Measurements from ENCODE around the gene REPS2.

Gene REPS2

GRCh38 chrX:17007134-17007768 lies 60.8 kb downstream of the REPS2 start:
- no peak for DNase-seq

GRCh38 chrX:17009856-17010625 lies 63.6 kb downstream of the REPS2 start:
- DNase-seq = no peak

DNA sequence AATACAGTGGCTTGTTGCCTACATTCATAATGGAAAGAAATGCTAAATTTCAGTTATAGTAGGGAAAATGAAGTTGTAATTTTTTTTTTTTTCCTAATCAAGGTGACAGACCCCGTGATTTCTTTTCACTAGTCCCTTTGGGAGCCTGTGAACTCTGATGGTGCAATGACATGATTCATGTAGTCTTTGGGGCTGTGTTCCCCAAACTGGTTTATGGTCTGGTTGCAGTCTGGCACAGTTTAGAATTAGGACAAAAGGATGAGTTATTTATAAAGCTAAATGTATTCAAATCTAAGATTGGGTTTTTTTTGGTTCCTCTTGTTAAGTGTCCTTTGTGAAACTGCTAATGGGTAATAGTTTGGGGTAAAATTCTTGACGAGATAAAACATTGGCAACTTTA lies 66.0 kb downstream of the REPS2 start:
- no peak for DNase-seq

- no peak for DNase-seq
Measured at GRCh38 chrX:17014216-17014615, 67.8 kb downstream of the REPS2 start.

- no peak for DNase-seq
Measured at GRCh38 chrX:17017134-17017533, 70.7 kb downstream of the REPS2 start.

DNA sequence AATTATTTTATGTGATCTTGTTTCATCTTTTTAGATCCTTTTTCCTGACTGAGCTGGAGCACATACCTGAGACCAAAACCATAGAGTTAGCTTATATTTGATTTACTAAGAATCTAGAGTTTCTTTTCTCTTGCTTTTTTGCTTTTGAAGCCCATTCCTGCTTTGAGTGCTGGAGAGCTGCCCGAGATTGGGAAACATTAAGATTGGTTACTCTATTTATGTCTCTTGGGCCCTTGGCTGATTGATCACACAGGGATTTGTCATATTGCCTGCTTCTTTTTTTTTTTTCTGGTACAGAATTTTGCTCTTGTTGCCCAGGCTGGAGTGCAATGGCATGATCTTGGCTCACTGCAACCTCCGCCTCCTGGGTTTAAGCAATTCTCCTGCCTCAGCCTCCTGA lies 73.9 kb downstream of the REPS2 start:
- DNase-seq = no peak

DNA sequence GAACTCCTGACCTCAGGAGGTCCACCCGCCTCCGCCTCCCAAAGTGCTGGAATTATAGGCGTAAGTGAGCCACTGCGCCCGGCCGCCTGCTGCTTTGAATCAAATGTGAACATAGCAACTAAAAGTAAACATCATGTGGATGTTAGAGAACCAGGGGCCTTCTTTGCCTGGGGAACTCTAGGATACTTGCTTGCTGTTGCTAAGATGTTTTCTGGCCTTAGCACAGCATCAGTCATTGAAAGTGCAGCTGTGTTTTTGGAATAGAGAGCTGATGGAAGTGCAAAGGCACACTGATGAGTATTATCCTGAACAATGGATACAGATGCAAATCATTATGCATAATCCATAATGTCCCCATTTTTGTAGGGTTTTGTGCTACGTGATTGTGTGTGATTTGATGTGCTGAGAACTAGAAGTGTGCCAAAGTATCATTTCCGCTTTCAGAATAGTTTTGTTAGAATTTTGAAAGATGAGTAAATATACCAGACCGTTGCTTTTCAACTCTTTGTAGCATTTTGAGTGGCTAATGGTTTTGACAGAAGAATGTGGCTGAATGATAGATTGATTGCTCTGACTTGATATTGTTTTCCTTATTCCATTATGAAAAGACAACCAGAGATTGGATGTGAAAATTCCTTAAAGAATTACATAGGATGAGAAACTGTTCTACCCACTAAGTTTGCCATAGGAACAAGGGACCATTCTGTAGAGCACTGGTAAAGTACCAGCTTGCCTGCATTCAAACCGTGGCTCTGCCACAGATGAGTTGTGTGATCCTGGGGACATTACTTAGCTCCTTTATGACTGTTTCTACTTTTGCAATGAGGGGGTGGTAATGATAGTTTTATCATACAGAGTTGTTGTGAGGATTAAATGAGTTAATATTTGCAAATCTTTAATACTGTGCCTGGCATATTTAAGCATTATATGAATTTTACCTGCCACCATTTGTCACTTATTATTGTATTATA lies 74.7 kb downstream of the REPS2 start:
- DNase-seq = no peak

- no peak for DNase-seq
Measured at GRCh38 chrX:17021851-17022604, 75.6 kb downstream of the REPS2 start.

DNA sequence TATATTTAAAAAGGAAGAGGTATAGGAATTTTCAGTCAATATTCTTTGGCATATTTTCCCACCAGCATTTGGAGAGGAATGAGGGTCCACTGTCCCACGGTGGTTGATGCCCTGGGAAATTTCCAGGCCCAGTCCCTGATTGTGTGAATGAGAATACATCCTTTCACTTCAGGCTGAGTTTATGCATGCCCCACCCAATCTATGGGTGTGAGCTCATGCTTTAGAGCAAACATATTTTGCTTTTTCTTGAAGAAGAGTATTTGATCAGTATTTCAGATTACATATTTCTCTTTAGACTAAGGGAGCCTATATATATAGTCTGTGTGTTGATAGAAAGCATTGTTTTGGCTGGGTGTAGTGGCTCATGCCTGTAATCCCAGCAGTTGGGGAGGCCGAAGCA lies 77.2 kb downstream of the REPS2 start:
- no peak for DNase-seq

DNA sequence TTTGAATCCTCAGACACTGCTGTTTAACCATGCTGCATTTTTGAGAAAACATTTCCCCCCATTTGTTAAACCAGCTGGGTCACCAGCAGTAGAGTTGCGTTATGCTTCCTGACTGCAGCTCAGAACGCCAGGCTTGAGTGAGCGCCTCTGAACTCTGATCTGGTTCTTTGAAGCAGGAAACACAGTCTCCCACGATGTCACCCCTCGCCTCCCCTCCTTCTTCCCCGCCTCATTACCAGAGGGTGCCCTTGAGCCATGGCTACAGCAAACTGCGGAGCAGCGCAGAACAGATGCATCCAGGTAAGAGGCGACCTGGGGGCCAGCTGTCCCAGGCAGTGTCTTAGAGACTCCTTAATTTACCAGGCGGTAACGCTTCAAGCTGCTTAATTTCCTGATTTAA lies 78.4 kb downstream of the REPS2 start:
- no peak for DNase-seq

DNA sequence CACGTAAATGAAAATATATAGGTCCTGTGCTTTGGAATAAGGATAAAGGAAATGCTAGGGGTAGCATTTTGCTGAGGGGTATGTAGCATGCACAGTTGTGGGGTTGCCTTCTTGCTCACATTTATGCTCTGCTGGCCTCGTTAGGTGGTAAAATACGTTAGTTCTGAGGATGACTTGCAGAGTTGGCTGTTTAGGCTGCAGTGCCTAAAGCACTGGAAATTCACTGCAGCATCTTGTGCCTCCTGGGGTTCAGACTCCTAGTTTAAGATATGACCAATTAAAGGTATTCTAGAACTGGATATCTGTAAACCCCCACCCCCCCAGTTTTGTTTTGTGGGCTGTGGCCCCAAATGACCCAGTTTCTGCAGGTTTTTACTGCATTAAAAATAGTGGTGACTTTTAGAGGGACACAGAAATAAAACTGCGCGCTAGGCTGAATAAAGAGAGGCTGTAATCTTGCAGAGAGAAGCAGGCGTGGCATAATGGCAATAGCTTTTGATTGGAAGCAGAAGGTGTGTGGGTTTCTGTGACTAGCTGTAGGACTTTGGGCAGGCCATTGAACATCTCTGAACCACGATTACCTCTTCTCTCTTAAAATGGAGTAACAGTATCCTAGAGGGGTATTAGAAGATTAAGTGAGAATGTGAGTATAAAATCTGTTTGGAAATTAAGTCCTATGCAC lies 79.3 kb downstream of the REPS2 start:
- DNase-seq = no peak

DNA sequence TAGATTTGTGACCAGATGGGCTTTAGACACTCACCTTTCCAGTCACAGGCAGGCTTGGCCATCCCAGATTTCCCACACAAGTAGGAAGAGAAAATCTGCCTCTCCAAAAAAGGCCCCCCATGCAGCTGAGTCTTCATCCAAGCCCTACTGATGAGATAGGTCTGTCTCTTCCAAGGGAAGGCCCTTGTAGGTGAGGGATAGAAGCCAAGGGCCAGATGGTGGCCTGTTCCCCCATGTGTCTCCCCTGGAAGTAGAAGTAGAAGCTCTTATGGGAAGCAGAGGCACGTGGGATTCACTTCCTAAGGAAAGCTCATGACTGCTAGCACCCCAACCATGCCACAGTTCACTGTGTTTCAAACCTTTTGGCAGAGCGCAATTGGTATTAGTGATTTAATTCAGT lies 81.5 kb downstream of the REPS2 start:
- no peak for DNase-seq

- no peak for DNase-seq
Measured at GRCh38 chrX:17028356-17028755, 81.9 kb downstream of the REPS2 start.

DNA sequence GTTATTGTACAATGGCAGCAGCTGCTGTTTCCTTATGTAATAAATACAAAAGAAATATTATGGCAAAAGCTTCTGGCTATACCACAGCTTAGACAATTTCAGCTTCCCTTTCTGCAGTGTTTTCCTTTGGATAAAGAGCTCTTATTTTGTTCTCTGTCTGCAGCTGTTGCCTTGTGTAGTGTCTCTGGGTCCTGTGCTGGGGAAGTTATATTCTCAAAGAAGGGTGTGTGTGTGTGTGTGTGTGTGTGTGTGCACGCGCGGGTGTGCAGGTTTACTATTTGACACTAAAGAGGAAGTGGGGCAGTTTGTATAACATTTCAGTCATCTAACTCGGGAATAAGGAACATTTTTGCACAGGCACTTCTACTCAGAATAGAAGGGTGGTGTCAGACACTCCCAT lies 83.6 kb downstream of the REPS2 start:
- no peak for DNase-seq

GRCh38 chrX:17030580-17031270 lies 84.3 kb downstream of the REPS2 start:
- no peak for DNase-seq

DNA sequence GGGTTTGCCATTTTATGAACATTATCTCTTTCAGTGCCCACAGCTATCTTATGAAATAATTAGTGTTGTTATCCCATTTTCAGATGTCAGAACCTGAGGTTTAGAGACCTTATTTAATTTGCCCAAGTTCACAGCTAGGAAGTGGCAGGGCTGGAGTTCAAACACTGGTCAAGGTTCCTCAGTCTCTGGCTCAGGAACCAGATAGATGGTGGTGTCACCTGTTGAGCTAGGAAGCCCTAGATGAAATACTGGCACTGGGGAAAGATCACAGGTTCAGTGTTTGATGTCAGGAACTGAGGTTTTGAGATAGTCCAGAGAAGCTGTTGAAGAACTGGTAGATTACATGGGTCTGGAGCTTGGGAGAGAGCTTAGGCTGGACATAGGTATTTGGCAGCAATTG lies 85.4 kb downstream of the REPS2 start:
- no peak for DNase-seq

DNA sequence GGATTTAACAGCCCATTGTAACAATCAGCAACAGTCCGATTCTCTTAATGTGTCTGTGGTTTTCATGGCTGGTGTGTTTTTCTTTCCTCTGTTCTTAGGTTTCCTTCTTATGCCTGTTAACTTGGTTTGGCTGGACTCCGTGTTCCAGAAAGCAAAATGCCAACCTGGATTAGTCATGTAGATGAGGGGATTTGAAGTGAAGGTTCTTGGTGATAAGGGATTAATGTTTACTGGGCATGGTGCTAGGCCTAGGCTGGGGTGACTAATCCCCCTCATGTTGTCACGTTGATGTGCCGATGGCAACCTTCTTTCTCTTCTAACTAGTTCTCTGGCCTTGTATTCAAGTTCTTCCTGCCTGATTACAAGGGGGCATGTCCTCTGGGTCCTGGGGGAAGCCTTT lies 85.9 kb downstream of the REPS2 start:
- no peak for DNase-seq

- no peak for DNase-seq
Measured at GRCh38 chrX:17033225-17033624, 86.8 kb downstream of the REPS2 start.

- no peak for DNase-seq
Measured at GRCh38 chrX:17035111-17035510, 88.7 kb downstream of the REPS2 start.

DNA sequence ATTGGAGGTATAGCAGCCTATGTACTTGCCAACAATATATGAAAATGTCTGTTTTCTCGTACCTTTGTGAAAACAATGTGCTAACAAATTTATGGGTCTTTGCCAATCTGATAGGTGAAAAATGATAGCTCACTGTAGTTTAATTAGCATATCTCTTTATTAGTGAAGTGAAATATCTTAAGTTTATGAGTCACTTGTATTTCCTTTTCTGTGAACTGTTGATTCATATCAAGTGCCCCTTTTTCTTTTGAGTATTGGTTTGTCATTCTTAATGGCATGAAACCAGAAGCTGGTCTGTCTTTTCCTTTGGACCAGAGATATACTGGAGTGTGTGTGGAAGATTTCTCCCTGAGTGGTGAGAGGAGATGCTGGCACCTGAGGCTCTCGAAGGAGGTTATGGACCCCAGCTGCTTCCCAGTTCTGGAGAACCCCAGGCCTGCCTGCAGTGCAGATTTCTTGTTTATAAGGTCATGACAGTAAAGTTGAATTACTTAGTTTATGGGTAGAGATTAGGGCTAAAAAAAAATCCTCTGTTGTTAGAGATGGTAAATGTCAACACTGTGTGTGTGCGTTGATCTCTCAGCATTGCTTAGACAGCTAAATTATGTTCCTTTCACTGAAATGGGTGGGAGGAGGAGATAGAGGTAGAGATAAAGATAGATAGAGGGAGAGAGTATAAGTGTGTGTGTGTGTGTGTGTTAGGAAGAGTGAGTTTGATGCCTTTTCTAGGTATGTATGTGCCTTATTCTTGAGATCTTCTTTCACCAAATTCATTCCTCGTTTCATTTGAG lies 89.9 kb downstream of the REPS2 start:
- no peak for DNase-seq

- DNase-seq = no peak
Measured at GRCh38 chrX:17038277-17038676, 91.8 kb downstream of the REPS2 start.

All from cortex of kidney (tissue), 1 donor.